Erythroblast (primary cell): ENCODE measurements around the gene USP44.

Source experiments
- GATA1 ChIP-seq: IDR thresholded peaks from 2 replicates; pipeline ENCODE4 v1.6.1; 2011; ENCODE audit warnings: low read depth, mild to moderate bottlenecking, control low read depth, low read length, moderate library complexity
- POLR2A ChIP-seq: IDR thresholded peaks from 2 replicates; pipeline ENCODE4 v1.6.1; 2011; ENCODE audit warnings: mild to moderate bottlenecking, low read length

GRCh38 chr12:95590775-95591174 is 39.5 kb upstream of the USP44 start:
- TF ChIP-seq POLR2A, result no peak
- TF ChIP-seq GATA1, result no peak
